Regular cardiac myocyte (primary cell): ENCODE measurements around the gene IFT80. TPM values are rescaled to one million over a fixed set of nuclear protein-coding genes. Genes with fewer than 3 reads are reported as not detected.

Experiments used
- total RNA-seq: library from RNA; depleted of rRNA; stranded (reverse); fragments of >200 nt; gene quantifications from 2 replicates; pipeline ENCODE4 v1.2.3, GENCODE V29; 2014

The IFT80 gene
- 36.8 and 76.7 TPM in 2 replicates for total RNA-seq

DNA sequence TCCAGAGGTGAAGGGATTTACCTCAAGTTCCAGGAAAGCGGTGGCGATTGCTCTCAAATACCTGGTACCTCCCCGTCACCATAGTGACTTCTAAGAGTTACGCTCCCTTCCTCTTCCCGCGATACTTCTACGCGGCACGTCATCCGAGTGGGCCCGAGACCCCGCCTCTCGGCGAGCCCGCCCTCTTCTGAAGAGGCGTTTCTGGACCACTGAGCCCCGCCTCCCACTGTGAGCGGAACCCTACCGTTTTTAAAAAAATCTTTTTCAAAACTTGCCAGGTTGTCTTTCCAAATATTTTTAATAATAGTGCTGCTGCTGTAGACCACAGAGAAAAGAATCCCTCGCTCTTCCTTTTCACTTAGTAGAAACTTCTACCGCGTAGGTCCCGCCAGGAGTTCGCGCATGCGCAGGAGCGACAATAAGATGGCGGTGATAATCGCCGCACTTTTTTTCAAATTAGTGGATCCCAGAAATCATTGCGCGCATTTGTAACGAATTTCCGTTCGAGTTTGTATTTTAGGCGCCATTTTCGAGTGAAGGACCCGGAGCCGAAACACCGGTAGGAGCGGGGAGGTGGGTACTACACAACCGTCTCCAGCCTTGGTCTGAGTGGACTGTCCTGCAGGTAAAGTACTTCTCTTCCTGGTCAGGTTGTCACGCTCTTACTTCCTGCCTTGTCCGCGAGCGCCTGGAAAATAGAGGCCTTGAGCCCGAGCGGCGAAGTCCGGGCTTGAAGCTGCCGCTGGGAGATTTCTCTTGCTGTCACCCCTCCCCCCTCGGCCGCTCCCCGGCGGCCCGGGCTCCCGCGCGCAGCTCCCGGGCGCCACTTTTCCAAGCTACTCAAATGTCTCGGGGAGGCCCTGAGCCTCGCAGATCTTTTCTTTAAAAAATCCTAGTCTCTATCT is at the start of gene IFT80, which contains the start of gene SMC4:
TSS of gene IFT80 (minus strand) at position 101 of the 905 bp plus-strand sequence. CDS start 14,625 bp downstream, outside the sequence.
TSS of gene SMC4 (plus strand) at position 526 of the 905 bp plus-strand sequence. CDS start 1,177 bp downstream, outside the sequence.

DNA sequence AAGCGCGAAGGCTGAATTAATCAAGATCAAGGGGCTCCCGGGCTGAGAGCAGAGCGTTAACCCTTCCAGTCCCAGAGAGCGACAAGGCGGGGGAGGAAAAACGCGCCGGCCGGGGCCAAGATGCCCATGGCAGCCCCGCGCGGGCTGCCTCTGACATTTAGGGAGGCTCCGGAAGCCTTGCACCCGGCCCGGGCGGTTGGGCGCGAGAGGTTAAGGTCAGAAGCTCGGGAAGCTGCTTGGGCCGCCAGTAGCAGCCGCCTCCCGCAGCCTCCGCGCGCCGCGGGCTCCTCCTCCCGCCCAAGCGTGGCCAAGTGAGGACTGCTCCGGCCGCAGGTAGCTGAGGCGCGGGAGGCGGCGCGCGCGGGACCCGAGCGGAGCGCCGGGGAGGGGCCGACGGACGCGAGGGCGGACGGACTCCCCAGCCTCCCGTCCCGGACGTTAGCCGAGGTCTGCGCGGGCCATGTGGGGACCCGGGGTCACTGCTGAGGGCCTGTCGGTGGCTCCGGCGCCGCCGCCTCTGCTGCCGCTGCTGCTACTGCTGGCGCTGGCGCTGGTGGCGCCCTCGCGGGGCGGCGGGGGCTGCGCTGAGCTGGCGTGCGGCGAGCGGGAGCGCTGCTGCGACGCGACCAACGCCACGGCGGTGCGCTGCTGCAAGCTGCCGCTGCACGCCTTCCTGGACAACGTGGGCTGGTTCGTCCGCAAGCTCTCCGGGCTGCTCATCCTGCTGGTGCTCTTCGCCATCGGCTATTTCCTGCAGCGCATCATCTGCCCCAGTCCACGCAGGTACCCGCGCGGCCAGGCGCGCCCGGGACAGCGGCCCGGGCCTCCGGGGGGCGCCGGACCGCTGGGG is 173.6 kb downstream of the IFT80 start, which contains the start of gene C3orf80:
TSS of gene C3orf80 (plus strand) at position 247 of the 850 bp plus-strand sequence. CDS start at position 461, 214 bp downstream.

Other genes starting within 250 kb of the IFT80 start
- gene C3orf80, start 173.8 kb downstream of the IFT80 start, total RNA-seq = 0.58 and 1.1 TPM in 2 replicates
- 24.8 and 127 TPM in 2 replicates for gene SMC4, start 425 bp upstream of the IFT80 start, total RNA-seq
- 13.2 and 29.1 TPM in 2 replicates for gene TRIM59, start 50.6 kb upstream of the IFT80 start, total RNA-seq
- gene KPNA4, start 166.3 kb upstream of the IFT80 start, total RNA-seq = 24.8 and 49.8 TPM in 2 replicates